Left kidney (tissue), 2 donors: ENCODE results near the gene ARR3. TPM values are rescaled to one million over a fixed set of nuclear protein-coding genes. Genes with fewer than 3 reads are reported as not detected.
"Not testable (repeated sequence)": the region's sequence is repeated elsewhere in the genome, so short reads cannot be mapped to it uniquely, and the experiment has no call there.

Experiments used
- DNase-seq: peaks from one replicate; pipeline ENCODE4 v3.0.0-alpha.2; 2013
- polyA plus RNA-seq: library from polyadenylated mRNA; unstranded; fragments of 120-200 nt; gene quantifications from one replicate; pipeline ENCODE4 v1.2.1, GENCODE V29; 2013; ENCODE audit not compliant: insufficient read length

The ARR3 gene
- polyA plus RNA-seq, 1 donor, result 1.6 TPM

DNA sequence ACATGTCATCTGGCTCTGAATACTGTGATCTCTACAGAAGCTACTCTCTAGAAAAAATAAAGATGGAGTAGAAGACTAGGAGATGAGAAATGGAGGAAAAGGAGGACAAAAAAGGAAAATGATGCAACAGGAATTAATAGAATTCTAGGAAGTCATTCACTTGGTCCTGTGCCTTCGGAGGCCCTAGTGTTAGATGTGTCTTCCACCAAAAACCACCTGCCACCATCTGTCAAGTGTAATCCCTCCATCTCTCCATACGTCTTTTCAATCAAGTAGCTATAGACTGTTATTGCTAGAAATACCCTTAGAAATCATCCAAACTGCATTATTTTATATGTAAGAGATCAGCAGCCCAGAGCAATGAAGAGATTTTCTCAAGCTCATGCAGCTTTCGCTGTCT is 10.9 kb downstream of the ARR3 start:
- no peak for DNase-seq

GRCh38 chrX:70280573-70280972 is 12.4 kb downstream of the ARR3 start:
- DNase-seq, result no peak

DNA sequence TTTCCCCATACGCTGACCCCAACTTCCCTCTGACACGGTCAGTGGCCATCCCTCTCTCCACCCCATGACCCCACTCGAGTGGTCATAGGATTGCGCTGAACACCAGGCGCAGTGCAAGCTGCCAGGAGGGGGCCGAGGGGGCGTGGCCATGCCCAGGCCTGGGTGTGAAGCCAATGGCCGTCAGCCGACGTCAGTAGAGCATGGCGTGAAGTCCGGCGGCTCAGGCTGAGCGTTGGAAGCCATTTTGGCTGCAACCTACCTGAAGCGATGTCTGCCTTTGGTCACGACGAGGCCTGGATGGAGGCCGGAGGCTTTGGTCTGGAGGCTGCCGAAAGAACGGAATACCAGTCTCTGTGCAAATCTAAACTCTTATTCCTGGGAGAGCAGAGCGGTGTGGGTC is 13.8 kb downstream of the ARR3 start, which contains the start of gene RAB41:
TSS of gene RAB41 (plus strand) at position 222 of the 400 bp plus-strand sequence. CDS start at position 268, 46 bp downstream.
- DNase-seq, result no peak

DNA sequence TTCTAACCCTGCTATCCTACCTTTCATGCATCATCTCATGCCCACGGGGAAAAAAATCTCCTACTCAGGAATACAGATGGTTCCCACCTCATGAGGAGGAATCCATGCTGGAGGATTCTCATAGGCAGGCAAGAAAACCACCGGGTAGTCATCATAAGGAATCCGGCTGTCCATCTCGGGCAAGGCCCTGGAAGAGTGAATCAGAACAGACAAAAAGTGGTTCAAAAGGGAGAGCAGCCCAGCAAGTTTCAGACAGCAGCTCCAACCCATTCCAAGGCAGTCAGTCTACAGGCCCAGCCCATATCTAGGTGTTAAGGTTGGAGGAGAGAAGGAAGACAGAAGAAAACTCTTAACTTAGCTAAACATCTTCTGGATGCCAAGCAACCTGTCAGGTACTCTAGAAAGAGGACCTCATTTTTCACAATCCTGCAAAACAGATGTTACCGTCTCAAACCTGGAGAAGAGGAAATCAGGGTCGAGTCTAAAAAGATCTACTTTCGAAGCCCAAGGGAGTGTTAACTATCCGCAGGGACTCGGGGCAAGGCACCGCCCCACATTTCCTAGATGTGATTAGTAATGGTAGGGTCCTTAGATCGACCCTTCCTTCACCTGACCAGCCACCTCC is 21.1 kb downstream of the ARR3 start:
- no peak for DNase-seq

DNA sequence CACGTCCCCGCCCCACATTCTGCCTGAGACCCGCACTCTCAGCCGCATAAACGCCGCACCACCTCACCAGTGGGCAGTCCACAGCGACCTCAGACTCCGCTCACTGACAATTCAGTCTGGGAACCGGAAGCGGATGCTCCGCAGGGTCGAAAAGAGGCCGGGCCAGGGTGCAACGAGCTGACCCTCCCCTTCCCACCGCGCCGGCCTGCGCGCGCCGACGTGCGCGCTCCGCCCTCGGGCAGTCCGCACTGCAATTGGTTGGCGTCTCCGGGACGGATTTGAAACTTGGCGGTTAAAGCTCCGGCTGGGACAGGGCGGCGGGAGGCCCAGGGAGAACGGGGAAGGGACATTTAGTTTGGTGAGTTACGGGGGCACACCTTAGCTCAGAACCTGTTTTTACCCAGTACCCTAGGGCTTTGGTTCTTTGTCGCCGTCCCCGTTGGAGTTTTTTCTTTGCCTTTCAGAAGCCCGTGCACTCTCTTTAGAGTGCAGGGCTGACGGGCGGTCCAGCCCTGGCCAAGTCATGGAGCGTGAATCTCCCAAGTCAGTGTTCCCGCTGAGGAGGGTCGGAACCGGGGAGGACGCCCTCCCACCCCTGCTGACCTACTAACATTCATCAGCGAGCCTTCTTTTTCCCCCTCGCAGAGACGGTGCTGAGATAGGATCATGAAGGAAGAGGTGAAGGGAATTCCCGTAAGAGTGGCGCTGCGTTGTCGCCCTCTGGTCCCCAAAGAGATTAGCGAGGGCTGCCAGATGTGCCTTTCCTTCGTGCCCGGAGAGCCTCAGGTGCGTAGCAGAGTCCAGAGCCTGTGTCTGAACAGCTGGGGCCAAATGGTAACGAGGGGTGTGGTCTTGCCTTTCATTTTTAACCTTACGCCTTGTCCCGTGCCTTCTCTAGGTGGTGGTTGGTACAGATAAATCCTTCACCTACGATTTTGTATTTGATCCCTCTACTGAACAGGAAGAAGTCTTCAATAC is 21.9 kb downstream of the ARR3 start, which contains the start of the genes KIF4A and PDZD11:
TSS of gene KIF4A (plus strand) at position 312 of the 978 bp plus-strand sequence. CDS start at position 667, 355 bp downstream.
TSS of gene PDZD11 (minus strand) at position 135 of the 978 bp plus-strand sequence. CDS start 586 bp downstream, outside the sequence.
- peak; percentile 75 for DNase-seq

GRCh38 chrX:70292788-70293187 is 24.7 kb downstream of the ARR3 start:
- no peak for DNase-seq

DNA sequence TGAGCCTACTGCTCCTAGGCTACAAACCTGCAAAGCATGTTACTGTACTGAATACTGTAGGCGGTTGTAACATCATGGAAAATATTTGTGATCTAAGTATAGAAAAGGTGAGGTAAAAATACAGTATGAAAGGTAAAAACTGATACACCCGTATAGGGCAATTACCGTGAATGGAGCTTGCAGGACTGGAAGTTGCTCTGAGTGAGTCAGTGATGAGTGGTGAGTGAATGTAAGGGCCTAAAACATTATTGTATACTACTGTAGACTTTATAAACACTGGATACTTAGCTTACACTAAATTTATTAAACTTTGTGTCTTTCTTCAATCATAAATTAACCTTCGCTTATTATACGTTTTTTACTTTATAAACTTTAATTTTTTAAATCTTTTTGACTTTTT is 25.5 kb downstream of the ARR3 start:
- DNase-seq, result no peak

DNA sequence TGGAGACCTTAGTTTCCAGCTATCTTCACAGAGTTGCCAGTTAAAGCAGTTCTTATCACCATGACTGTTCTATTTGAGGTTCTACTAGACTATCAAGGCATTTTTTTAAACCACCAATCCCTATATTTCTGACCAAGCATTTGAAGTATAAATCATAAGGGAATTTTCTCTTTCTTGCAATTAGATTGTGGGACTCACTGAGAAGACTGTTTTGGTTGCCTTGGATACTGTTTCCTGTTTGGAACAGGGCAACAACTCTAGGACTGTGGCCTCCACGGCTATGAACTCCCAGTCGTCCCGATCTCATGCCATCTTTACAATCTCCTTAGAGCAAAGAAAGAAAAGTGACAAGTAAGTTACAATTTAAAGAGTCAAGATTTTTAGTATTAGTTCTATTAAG is 33.6 kb downstream of the ARR3 start:
- DNase-seq, result no peak

GRCh38 chrX:70313503-70313902 is 45.4 kb downstream of the ARR3 start:
- DNase-seq, result no peak

DNA sequence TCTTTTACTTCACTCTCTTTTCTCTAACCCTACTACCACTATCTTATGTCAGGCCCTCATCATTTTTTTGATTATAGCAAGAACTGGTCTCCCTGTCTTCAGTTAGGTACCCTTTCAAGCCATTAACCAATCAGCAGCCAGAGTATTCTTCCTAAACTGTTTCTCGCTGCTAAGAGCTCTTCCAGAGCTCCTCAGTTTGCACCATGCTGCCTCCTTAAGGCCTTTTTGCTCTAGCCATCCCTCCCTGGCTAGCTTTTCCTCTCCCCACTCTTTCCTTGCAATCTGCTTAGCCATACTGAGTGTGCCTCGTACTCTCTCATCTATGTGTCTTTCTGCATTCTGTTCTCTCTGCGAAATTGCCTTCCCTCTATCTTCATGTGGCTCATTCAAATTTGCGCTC is 54.6 kb downstream of the ARR3 start:
- no peak for DNase-seq

GRCh38 chrX:70323628-70324027 is 55.5 kb downstream of the ARR3 start:
- not testable (repeated sequence) for DNase-seq

DNA sequence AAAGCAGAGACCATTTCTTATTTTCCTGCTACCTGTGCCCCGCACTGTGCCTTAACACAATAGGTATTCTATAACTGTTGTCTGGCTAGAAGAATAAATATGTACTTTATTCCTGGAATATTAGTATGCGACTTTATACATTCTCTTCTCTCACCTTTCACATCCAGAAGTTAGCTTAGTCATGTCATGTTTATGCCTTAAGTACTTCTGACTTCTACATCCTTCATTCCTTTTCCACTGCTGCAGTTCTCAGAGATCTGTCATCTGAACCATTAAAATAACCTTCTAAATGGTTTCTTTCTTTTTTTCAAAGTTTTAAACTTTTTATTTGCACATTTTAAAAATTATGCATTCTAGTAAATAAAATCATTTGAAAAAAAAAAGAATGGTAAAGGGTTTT is 56.2 kb downstream of the ARR3 start:
- no peak for DNase-seq

- DNase-seq, result no peak
These were observed 63.0 kb downstream of the ARR3 start for GRCh38 chrX:70331161-70331560.

Other genes starting within 250 kb of the ARR3 start
- not detected for gene AWAT2, start 218.4 kb upstream of the ARR3 start, polyA plus RNA-seq
- gene OTUD6A, start 205.9 kb upstream of the ARR3 start, polyA plus RNA-seq, result not detected
- 101 TPM for gene IGBP1, start 134.9 kb upstream of the ARR3 start, polyA plus RNA-seq
- gene DGAT2L6, start 90.9 kb upstream of the ARR3 start, polyA plus RNA-seq, result 0.12 TPM
- gene AWAT1, start 33.7 kb upstream of the ARR3 start, polyA plus RNA-seq, result 0.15 TPM
- 0.48 TPM for gene P2RY4, start 8.1 kb upstream of the ARR3 start, polyA plus RNA-seq
- 1.6 TPM for gene RAB41, start 13.8 kb downstream of the ARR3 start, polyA plus RNA-seq
- 55.9 TPM for gene PDZD11, start 21.6 kb downstream of the ARR3 start, polyA plus RNA-seq
- gene KIF4A, start 21.8 kb downstream of the ARR3 start, polyA plus RNA-seq, result 26.0 TPM
- 1.9 TPM for gene GDPD2, start 155.0 kb downstream of the ARR3 start, polyA plus RNA-seq
- 49.8 TPM for gene DLG3, start 176.5 kb downstream of the ARR3 start, polyA plus RNA-seq